Fibroblast of skin of abdomen (primary cell): ENCODE results near the gene GREM1.
A peak's percentile ranks its signal among the peaks of the same experiment; 100 is the strongest.

Experiments
- DNase-seq: peaks from one replicate; pipeline ENCODE4 v3.0.0-alpha.2; 2013

Gene GREM1

GRCh38 chr15:32732574-32733157 lies 14.9 kb downstream of the GREM1 start:
- no peak for DNase-seq

- no peak for DNase-seq
Observed at GRCh38 chr15:32733281-32733680, 15.5 kb downstream of the GREM1 start.

- no peak for DNase-seq
Observed at GRCh38 chr15:32735989-32736700, 18.3 kb downstream of the GREM1 start.

GRCh38 chr15:32736701-32737061 lies 18.9 kb downstream of the GREM1 start:
- DNase-seq, result no peak

- peak; percentile 65 for DNase-seq
Observed at GRCh38 chr15:32737304-32737703, 19.5 kb downstream of the GREM1 start.

GRCh38 chr15:32738666-32739065 lies 20.9 kb downstream of the GREM1 start:
- no peak for DNase-seq

GRCh38 chr15:32739522-32740063 lies 21.8 kb downstream of the GREM1 start:
- peak; percentile 45 for DNase-seq

- DNase-seq, result peak; percentile 64
Observed at GRCh38 chr15:32743411-32744140, 25.8 kb downstream of the GREM1 start.

GRCh38 chr15:32746116-32746857 lies 28.5 kb downstream of the GREM1 start:
- no peak for DNase-seq

GRCh38 chr15:32747921-32748342 lies 30.1 kb downstream of the GREM1 start:
- DNase-seq, result peak; percentile 88

GRCh38 chr15:32750979-32751378 lies 33.2 kb downstream of the GREM1 start:
- no peak for DNase-seq

GRCh38 chr15:32757426-32757825 lies 39.6 kb downstream of the GREM1 start:
- no peak for DNase-seq

- no peak for DNase-seq
Observed at GRCh38 chr15:32763295-32763694, 45.5 kb downstream of the GREM1 start.

- no peak for DNase-seq
Observed at GRCh38 chr15:32765236-32765635, 47.4 kb downstream of the GREM1 start.

GRCh38 chr15:32766101-32766500 lies 48.3 kb downstream of the GREM1 start:
- no peak for DNase-seq

- no peak for DNase-seq
Observed at GRCh38 chr15:32767236-32767635, 49.4 kb downstream of the GREM1 start.

- DNase-seq, result peak; percentile 95
Observed at GRCh38 chr15:32774022-32774421, 56.2 kb downstream of the GREM1 start.

GRCh38 chr15:32775103-32775502 lies 57.3 kb downstream of the GREM1 start:
- no peak for DNase-seq

- DNase-seq, result no peak
Observed at GRCh38 chr15:32778391-32779176, 60.8 kb downstream of the GREM1 start.

GRCh38 chr15:32781781-32782180 lies 64.0 kb downstream of the GREM1 start:
- DNase-seq, result no peak

GRCh38 chr15:32784581-32784980 lies 66.8 kb downstream of the GREM1 start:
- DNase-seq, result peak; percentile 50

- no peak for DNase-seq
Observed at GRCh38 chr15:32786906-32787305, 69.1 kb downstream of the GREM1 start.
